ENCODE results near the gene TEAD4. TPM values are rescaled to one million over a fixed set of nuclear protein-coding genes. Genes with fewer than 3 reads are reported as not detected.

The TEAD4 gene
- total and polyA plus RNA-seq, 5 experiments from 2014 or later, result not detected

- ATAC-seq, result no peak
- POLR2A ChIA-PET, result no interaction called here
- Mint-ChIP-seq H3K4me3 (no peak overlapping the region), H3K27me3 (peaks cover 0 to 3% (median 2%) of the 10 kb centered on the region in 5 donors), H3K27ac (peak overlapping the region in 2 of 10 donors; percentile 7 to 20), H3K4me1 (no peaks in the 10 kb centered on the region), H3K36me3 (no peaks in the 10 kb centered on the region), H3K9me3 (no peaks in the 10 kb centered on the region)
- no peak for DNase-seq
Measured at GRCh38 chr12:3086211-3086610, 127.0 kb downstream of the TEAD4 start.

DNA sequence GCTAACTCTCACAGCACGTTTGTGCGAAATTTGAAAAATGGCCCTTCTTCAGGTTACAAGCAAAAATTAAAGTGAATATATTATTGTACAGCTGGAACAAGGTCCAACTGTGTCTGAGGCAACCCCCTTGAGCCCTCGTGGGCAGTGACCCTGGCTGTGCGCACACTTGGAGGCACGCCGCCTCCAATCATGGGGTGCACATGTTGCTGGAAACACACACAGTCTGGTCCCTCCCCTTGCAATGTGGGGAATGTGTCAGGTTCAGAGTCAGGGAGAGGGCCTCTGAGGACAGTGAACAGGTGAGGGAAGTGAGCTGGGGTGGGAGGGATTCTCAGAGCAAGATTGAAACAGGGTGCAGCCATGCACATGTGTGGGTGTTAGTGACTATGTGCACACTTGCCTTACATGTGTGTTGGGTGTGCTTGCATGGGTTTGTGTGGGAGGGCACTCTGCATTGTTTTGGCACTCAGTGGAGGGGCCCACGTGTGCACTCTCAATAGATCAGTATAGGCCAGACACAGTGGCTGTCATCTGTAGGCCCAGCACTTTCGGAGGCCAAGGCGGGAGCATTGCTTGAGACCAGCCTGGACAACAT is 127.6 kb downstream of the TEAD4 start:
- H3K27ac Mint-ChIP-seq, result no peak overlapping the region
- H3K4me3 Mint-ChIP-seq, result no peak overlapping the region
- H3K9me3 Mint-ChIP-seq, result no peaks in the 10 kb centered on the region
- no peaks in the 10 kb centered on the region for H3K4me1 Mint-ChIP-seq
- no peaks in the 10 kb centered on the region for H3K36me3 Mint-ChIP-seq
- H3K27me3 Mint-ChIP-seq, result peaks cover 0 to 3% (median 2%) of the 10 kb centered on the region in 5 donors
- no peak for DNase-seq
- POLR2A ChIA-PET, result no interaction called here
- ATAC-seq, result no peak

DNA sequence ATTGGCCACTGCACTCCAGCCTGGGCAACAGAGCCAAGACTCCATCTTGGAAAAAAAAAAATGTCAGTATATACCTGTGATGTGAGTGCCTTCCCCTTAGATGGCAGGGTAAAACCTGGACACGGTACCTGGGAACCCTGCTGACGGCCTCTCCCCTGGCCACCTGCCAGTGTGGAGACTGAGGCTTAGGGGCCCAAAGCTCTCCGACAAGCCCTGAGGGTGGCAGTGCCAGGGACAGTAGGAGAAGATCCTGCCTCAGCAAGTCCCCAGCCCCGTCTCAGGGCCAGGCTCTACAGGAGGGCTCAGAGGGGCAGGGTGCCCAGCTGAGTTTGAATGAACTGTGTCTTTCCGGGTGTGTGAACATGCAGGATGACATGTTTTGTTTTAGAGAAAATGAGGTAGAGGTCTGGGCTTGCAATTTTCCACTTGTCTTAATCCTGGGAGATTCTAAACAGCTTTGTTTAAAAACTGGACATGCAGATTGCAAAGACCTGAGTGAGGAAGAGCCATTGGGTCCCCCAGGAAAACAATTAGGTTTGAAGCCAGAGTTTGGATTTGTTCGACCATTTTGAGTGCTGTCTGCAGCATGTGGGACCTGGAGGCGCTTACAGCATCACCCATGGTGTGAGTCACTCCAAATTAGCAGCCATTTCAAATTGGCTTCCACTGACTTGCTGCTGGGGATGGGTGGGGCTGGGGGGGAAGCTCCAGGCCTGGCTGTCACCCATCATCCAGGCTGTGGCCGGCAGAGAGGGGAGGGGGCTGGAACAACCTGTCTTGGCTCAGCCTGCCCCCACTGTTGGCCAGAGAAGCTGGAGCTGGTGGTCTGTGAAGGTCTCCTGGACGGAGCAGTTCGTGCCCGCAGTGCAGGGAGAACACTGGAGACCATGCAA is 128.8 kb downstream of the TEAD4 start:
- H3K4me3 Mint-ChIP-seq, result no peak overlapping the region
- H3K27me3 Mint-ChIP-seq, result peaks cover 0 to 3% (median 2%) of the 10 kb centered on the region in 5 donors
- no peak overlapping the region for H3K27ac Mint-ChIP-seq
- no peaks in the 10 kb centered on the region for H3K36me3 Mint-ChIP-seq
- DNase-seq, result no peak
- no peak for ATAC-seq
- no peaks in the 10 kb centered on the region for H3K4me1 Mint-ChIP-seq
- no peaks in the 10 kb centered on the region for H3K9me3 Mint-ChIP-seq
- POLR2A ChIA-PET, result no interaction called here

GRCh38 chr12:3089588-3089987 is 130.4 kb downstream of the TEAD4 start:
- no peaks in the 10 kb centered on the region for H3K36me3 Mint-ChIP-seq
- H3K4me1 Mint-ChIP-seq, result no peaks in the 10 kb centered on the region
- H3K9me3 Mint-ChIP-seq, result no peaks in the 10 kb centered on the region
- ATAC-seq (no peak), DNase-seq (no peak)
- H3K27ac Mint-ChIP-seq, result no peak overlapping the region
- H3K4me3 Mint-ChIP-seq, result no peak overlapping the region
- H3K27me3 Mint-ChIP-seq, result peaks cover 0 to 3% (median 2%) of the 10 kb centered on the region in 5 donors
- POLR2A ChIA-PET, result no interaction called here

Other genes starting within 250 kb of the TEAD4 start
- gene FKBP4, start 164.4 kb upstream of the TEAD4 start, total RNA-seq, result 10 to 100 TPM; 67.2 to 67.5 TPM
- gene FKBP4, start 164.4 kb upstream of the TEAD4 start, polyA plus RNA-seq, result 10 to 100 TPM; 30.3 to 41.5 (median 33.9) TPM
- 100 to 1,000 TPM; 128 to 151 TPM for gene ITFG2, start 146.7 kb upstream of the TEAD4 start, total RNA-seq
- 10 to 100 TPM; 50.2 to 59.2 (median 50.7) TPM for gene ITFG2, start 146.7 kb upstream of the TEAD4 start, polyA plus RNA-seq
- gene NRIP2, start 124.4 kb upstream of the TEAD4 start, total RNA-seq, result not detected
- 1 to 10 TPM; 1.3 to 2.4 (median 1.6) TPM for gene NRIP2, start 124.4 kb upstream of the TEAD4 start, polyA plus RNA-seq
- not detected for gene TEX52, start 102.4 kb upstream of the TEAD4 start, total RNA-seq
- gene TEX52, start 102.4 kb upstream of the TEAD4 start, polyA plus RNA-seq, result not detected
- under 1 TPM in 1 of 2 experiments, not detected in 1; 0.62 TPM for gene FOXM1, start 82.2 kb upstream of the TEAD4 start, total RNA-seq
- gene FOXM1, start 82.2 kb upstream of the TEAD4 start, polyA plus RNA-seq, result under 1 TPM in 1 of 3 donors, not detected in 2; 0.19 TPM
- gene RHNO1, start 82.2 kb upstream of the TEAD4 start, total RNA-seq, result 10 to 100 TPM; 27.7 to 30.1 TPM
- 10 to 100 TPM; 36.3 to 44.4 (median 38.6) TPM for gene RHNO1, start 82.2 kb upstream of the TEAD4 start, polyA plus RNA-seq
- 10 to 100 TPM in 1 of 2 experiments, 1 to 10 TPM in 1; 8.8 to 11.1 TPM for gene TULP3, start 68.5 kb upstream of the TEAD4 start, total RNA-seq
- 1 to 10 TPM; 5.8 to 9.3 (median 7.6) TPM for gene TULP3, start 68.5 kb upstream of the TEAD4 start, polyA plus RNA-seq
- 1 to 10 TPM in 1 of 2 experiments, under 1 TPM in 1; 0.65 to 1.2 TPM for gene TSPAN9, start 118.0 kb downstream of the TEAD4 start, total RNA-seq
- not detected for gene TSPAN9, start 118.0 kb downstream of the TEAD4 start, polyA plus RNA-seq